Activated T-cell treated with anti-CD3 and anti-CD28 coated beads for 24 hours (primary cell): ENCODE measurements around the gene WRNIP1.
"Not testable (repeated sequence)": the region's sequence is repeated elsewhere in the genome, so short reads cannot be mapped to it uniquely, and the experiment has no call there.

ENCODE experiments used
- DNase-seq: peaks from one replicate; pipeline ENCODE4 v3.0.0-alpha.2; 2020; ENCODE audit warnings: low read depth

Gene WRNIP1

DNA sequence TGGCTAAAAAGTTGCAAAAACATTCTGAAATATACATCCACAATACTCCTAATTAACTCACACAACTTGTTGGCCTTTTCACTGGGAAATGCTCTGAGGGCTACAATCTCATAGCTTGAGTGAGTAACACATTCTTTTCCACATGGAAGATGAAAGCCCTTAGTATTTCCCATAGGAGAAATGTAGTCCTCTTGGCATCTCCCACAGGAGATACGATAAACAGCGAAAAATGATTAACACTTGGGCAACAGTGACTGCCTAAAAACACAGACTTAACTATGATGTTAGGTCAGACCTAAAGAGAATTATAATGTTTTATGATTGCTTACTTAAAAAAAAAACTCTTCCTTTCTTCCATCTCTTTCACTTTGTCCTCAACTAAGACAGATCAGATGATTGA lies 23.4 kb upstream of the WRNIP1 start:
- no peak for DNase-seq

DNA sequence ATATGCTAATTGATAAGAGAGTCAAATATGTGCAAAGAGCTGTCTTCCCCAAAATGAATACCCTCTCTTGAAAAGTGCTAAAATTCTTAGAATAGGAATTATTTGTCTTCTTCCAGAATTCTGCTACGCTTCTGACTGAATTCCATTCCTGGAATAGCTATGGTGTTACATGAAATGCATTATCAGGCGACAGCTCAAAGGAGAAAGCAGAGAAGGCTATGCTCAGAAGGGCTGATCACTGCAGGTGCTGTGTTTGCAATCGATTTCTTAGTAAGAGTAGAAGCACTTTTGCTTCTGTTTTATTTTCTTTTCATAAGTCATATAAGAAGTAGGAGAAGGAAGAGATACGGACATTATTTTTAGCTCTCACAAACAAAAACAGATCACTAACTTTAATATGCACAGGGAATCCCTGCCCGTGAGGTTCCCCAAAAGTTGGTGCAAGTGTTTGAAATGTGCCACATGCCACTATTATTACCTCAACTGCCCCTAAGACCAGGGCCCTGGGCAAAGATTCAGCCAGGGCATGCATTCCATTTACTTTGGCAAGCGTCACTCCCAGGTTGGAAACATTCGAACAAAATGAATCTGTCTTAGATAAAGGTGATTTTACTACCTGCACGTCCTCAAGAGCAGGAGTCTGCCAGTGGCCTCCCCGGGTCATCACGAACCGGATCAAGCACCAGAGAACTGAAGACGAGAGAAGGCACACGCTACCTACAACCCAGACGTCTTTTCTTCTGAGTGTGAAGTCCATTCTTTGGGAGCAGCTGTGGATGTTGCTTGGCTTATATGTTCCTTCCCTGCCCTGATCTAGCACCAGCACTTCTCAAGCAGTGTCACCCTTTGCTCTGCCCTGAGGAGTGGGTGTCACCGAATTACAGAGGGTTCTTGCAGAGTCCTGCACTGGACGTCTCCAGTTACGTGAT lies 21.6 kb upstream of the WRNIP1 start:
- DNase-seq: no peak

DNA sequence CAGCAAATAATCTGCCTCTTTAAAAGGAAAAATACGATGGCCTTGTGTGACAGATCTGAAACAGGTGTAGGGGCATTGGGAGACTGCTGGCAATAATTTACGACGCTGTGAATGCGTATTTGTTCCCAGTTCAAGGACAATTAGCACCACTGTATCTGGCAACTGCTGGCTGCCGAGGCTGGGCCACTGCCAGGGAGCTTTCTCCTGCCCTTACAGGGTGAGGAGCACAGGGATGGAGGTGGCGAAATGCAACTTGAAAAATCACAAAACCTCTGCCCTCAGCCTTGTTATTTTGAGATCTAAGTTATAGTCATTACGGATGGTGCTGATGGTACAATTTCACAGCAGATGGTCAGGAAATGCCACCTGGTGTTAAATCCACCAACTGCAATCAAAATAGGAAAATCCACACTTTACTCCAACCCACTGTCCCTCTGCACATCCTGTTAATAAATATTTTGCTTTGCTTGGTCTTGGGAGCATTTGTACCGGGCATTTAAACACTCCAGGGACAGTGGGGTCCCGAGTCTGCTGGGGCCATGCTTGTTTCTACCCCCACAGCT lies 20.9 kb upstream of the WRNIP1 start:
- no peak for DNase-seq

DNA sequence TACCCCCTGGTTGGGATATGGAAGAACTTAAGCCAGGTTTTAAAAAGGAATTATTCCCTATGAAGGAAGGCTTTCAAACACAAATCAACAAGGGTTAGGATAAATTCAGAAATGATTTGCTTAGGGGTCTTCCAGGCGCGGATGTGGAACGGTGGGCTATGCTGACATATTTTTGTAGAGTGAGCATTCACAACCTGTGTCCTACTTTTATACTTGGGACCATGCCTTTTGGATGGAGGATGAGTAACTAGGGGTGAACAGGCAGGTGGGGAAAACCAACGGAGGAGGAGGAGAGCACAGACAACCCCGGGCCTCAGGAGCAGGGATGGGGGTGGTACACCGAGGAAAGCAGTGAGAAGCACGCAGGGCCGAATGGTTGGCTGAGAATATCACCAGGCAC lies 20.4 kb upstream of the WRNIP1 start:
- DNase-seq: no peak

DNA sequence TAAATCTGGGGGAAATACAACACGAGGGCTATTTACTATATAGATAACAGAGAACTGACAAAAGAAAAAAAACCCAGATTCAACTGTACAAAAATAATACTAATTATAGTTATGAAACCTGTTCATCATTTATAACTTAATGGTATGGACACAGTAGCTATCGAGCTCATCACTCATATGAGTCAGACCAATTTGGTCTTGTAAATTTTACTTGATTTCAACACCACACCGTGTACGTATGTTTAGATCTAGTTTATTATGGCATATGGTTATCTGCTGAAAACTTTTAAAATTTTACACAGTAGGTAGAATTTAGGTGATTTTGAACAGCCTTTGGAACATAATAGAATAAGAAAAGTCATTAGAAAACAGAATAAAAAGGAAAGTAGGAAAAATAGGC lies 19.9 kb upstream of the WRNIP1 start:
- DNase-seq: no peak

DNA sequence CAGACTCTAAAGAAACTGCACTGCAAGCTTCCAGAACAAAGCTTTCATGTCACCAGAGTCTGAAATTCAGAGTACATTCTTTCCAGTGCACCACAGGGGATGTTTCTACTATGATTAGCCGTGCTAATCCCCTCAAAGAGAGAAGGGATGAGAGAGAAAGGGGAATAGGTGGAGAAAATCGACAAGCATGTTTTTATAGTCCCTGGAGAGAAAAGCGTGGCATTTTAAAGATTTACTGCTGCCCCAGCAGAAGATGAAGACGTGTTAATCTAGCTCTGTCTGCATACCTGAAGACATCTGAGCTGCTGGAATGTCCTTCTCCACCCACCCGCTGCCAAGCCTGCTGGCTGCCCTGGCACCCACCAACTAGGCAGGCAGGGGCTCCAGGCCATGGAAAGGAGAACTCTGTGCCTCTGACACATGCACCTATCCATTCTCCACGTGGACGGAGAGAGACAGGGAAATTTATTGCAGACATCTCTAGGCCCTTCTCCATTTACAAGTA lies 18.6 kb upstream of the WRNIP1 start:
- DNase-seq: no peak

DNA sequence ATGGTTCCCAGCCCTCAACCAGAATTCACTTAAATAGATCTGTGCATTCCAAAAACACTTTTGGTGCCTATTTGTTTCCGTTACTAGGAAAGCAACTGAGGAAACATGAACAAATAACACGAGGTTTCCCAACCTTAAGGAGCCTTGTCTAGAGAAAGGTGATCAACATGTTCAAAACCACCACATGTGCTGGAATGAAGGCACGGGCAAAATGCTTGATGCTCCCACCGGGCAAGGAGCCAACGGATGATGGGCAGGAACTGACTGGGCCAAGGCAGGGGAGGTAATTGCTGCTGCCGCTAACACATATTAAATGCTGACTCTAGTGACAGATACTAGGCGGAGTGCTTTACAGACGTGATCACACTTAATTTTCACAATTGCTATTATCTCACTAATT lies 17.0 kb upstream of the WRNIP1 start:
- no peak for DNase-seq

DNA sequence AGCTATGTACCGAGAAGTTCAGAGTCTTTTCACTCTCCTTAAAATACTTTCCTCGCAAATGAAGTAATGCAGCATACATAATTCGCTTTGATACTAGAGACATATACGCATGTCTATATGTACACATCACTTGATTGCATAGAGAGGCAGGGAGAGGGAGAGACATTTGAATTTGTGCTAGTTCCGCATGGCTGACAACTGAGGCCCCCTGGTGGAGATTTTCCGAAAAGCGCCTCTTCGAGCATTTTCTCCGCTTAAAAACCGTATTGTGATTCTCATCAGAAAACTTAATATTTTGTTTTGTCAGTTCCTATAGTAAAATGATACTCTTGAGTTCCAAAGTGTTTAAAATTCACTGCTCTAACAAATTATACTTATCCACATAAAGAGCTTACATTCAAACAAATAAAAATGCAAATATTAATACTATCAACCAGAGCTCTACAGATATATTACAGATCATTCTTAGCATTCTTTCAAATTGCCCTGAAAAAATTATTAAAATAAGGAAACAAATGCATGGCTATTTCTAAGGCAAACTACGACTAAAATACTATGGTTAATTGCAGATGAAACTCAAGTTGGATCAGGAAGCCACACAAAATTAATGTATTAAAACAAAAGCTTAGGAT lies 15.1 kb upstream of the WRNIP1 start:
- peak; percentile 57 for DNase-seq

DNA sequence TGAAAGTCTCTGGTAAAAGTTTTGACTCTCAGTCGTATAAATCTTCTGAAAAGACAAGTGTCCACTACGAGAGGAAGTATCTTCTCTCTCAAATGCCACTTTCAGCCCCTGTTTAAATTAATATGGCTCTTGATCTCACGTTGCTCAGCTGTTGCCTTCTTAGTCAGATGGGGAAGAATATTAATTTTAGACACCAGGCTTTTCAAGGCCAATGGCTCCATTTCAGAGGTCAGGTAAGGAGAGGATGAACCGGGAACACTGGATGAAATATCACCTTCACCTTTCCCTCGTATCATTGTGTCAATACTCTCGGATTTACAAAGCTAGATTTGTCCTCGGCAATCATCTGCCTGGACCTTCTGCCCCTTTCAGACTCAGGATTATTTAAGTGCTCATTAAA lies 14.4 kb upstream of the WRNIP1 start, which contains the start of gene MYLK4:
MYLK4 (minus strand) TSS at position 91 of the 400 bp plus-strand sequence. CDS start 1,628 bp downstream, outside the sequence.
- DNase-seq: no peak

DNA sequence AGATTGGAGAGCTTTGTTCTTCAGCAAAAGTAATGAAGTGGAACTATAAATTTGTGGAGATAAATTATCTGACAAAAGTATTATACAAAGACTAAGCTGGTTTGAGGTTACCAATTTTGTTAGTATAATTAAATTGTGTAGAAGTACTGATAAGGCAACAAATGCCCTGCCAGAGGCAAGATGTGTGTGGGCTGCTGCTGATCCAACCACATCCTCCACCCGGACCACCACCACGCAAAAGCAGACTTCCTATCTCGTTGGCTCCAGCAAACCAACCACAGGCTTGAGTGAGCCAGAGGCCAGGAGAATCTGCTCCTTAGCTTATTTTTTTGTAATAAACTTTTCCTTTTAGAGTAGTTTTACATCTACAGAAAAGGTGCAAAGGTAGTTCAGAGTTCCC lies 13.3 kb upstream of the WRNIP1 start:
- no peak for DNase-seq

DNA sequence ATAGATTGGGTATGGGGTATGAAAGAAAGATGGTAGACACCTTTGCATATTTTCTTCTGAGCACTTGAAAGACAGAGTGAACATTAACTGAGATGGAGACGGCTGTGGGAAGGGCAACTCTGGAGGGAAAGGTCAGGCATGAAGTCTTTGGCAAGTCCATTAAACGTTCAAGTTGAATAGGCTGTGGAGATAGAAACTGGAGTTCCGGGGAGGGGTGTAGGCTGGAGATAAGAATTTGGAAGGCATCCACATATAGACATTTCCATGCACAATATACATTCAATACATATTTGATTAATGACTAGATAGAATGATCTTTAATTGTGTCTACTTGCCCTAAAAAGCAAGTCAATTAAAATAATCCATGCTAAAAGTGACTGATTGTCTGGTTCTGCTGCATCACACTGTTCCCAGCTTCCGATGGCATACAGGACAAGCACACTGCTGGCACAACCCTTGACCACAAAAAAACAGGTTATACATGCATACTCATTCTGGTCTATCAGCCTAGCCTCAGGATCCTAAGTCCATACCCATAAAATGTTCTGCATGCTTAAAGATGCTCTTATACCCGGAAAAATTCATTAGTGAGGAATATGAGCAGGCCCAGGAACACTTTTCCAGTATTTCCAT lies 12.6 kb upstream of the WRNIP1 start:
- DNase-seq: no peak

DNA sequence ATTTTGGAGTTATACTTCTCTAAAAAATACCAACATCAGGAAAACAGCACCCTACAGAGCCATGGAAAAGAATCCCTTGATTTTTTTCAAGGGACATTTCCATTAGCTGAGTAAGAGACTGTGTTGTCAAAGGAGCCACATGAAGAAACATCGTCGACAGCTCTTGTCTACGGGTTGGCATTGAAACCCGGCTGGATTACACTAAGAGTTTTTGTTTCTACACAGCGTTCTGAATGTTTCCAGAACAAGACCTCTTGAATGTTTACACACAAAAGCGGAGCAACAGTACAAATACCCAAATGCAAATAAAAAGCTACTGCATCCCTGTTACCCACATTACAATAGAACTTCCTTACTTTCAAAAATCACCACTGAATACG lies 12.1 kb upstream of the WRNIP1 start:
- no peak for DNase-seq

DNA sequence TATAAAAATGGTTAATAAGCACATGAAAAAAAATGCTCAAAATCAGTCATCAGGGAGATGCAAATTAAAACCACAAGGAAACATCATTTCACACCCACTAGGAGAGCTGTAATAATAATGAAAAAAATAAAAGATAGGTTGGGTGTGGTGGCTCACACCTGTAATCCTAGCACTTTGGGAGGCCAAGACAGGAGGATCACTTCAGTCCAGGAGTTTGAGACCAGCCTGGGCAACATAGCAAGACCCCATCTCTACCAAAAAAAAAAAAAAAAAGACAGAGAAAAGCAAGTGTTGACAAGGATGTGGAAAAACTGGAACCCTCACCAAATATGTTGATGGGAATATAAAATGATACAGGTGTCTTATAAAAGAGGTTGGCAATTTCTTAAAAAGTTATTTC lies 11.4 kb upstream of the WRNIP1 start:
- no peak for DNase-seq

DNA sequence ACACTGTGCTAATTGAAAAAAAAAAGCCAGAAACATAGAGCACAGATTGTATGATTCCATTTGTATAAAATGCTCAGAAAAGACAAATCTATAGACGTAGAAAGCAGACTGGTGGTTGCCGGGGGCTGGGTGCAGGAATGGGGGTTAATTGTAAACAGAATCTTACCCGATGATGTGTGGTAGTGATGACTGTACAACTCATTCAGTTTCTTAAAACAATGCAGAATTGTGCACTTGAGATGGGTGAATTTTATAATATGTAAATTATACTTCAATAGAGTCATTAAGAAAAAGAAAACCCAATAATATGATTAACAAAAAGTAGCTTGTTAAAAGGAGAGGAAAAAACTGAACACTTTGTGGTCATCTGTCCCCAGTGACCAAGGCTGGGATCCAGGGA lies 10.8 kb upstream of the WRNIP1 start:
- no peak for DNase-seq

DNA sequence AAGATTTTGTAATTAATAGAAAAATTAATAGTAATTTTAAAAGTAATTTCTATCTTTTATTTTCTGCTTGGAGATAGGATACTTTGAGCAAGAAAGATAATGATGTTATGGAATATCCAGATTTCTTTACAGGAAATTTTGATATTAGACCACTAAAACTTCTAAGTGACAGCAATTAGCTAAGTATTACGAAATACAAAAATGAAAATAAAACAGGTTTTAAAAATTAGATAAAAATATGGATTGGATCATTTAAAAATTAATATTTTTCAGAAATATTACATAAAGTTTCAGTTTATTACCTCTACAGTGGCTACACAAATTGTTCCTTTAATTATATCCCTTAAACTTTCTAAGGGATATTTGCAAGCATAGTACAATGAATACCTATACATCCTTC lies 10.3 kb upstream of the WRNIP1 start:
- DNase-seq: no peak

DNA sequence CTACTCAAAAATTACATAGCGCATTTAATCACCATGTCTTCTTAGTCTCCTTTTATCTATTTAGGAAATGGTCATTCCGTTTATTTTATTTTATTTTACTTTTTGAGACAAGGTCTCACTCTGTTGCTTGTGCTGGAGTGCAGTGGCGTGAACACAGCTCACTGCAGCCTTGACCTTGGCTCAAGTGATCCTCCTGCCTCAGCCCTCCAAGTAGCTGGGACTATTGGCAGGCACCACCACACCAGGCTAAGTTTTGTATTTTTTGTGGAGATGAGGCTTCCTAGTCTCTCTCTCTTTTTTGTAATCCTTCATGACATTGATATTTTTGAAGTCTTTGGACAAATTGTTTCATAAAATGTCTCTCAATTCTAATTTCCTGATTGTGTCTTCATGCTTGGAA lies 9.7 kb upstream of the WRNIP1 start:
- DNase-seq: no peak

DNA sequence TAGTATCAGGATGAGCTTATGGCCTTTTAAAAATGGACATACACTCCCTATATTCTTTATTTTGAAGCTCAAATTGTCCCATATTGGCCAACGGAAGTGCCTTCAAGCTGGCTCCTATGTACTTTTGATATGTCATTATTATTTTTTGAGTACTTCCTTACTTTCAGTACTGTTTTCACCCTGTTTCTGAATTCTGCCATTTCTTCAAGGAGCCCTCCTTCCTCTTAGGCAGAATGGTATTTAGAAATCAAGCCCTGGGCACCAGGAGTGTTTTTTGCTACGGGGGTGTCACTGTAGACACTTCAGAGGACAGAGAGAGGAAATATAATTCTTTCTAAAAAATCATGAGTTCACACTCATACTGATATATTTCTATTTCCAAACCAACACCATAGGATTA lies 9.0 kb upstream of the WRNIP1 start:
- no peak for DNase-seq

DNA sequence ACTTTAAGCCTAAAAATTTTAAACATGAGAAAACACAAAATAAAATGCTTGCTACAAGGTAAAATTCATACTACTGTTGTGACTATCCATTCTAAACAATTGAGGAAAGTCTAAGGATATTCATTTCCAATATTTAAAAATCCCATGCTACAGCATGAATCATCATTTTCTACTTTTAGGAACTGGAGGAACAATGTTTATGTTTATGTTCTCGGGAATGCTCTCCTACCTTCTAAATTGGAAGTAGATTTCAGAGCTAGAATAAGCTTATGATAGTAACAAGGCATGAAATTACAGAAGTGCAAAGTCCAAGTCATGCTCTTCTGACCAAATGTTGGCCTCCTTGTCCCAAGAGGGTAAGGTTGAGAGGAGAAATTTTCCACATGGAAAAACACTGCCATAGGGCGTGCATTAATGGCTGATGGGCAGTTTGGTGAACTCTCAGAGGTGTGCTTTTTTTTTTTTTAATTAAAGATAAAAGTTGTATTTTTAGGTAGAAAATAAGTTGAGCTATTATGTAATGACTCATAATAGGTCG lies 8.4 kb upstream of the WRNIP1 start:
- DNase-seq: no peak

DNA sequence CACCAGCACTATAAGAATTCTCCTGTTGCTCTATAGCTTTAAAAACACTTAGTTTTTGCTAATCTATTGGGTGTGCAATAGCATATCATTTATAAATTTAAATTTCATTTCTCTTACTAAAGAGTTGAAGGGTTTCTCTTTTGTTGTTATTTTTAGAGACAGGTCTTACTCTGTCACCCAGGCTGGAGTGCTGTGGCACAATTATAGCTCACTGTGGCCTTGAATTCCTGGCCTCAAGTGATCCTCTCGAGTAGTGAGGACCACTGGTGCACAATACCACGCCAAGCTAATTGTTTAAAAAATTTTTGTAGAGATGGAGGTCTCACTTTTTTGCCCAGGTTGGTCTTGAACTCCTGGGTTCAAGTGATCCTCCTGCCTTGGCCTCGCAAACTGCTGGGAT lies 6.2 kb upstream of the WRNIP1 start:
- no peak for DNase-seq

DNA sequence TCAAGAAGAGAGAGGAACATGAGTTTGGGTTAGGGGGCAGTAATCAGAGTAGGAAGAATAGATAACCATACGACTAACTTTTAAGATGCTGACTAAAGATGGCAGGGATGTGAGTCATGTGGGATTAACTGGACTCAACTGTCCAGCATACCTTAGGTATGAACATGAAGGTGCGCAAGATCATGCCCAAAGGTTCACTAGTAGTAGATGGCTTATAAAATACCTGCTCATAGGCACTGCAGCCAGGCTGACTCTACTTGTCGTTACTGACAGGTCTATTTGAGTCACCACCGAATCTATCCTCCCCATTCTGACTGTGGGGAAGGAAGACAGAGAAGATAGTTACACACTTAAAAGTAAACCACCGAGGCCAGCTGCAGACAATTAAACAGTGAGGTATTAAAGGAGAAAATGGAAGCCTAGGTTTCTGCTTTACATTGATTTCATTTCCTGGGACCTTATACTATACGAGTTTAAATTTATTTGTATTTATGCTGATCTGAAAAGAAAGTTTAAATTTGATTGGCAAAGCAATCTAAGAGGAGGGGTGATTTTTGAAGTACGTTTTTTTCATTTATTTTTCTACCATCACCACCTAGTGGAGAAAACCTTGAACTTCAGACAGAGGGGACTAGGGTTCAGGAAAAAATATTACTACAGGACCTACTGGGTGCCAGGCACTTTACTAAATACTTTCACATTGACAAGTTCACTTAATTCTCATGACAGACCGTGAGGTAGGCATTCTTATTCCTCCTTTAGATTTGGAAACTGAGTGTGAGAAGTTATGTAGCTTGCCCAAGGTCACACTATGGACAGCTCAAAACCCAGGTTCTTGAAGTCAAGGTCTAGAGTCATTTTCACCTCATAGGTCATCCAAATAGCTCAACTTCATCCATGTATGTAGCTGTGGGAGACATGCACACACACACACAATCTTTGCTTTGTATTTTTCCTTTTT lies 4.0 kb upstream of the WRNIP1 start:
- no peak for DNase-seq

DNA sequence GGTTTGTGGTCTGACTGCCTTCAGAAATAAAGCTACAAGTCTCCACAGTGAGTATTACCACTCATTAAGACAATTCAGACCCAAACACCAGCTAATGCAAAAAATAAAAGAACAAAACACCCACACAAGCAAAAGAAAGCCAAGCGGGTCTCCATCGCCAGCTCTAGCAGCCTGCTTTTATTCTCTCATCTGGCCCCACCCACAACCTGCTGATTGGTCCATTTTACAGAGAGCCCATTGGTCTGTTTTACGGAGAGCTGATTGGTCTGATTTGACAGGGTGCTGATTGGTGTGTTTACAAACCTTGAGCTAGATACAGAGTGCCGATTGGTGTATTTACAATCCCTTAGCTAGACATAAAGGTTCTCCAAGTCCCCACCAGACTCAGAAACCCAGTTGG lies 2.3 kb upstream of the WRNIP1 start:
- DNase-seq: not testable (repeated sequence)
